KMS-11 (cell line): ENCODE results near the gene UBE2H.

Source experiments
- H2AFZ ChIP-seq: fragments of 200-600 bp; sonication (generic); 2 replicates; pipeline ENCODE4 v1.6.1; 2016; ENCODE audit warnings: antibody characterized with exemption, mixed run types, low read depth
- H3K27ac ChIP-seq: fragments of 200-600 bp; sonication (generic); 2 replicates; pipeline ENCODE4 v1.6.1; 2016; ENCODE audit warnings: mild to moderate bottlenecking, mixed run types
- H3K27me3 ChIP-seq: fragments of 200-600 bp; sonication (generic); 2 replicates; pipeline ENCODE4 v1.6.1; 2017; ENCODE audit warnings: mild to moderate bottlenecking, low read depth, mixed run types, moderate library complexity; ENCODE audit not compliant: insufficient read depth
- H3K36me3 ChIP-seq: fragments of 200-600 bp; sonication (generic); 2 replicates; pipeline ENCODE4 v1.6.1; 2017; ENCODE audit warnings: mild to moderate bottlenecking, mixed run types; ENCODE audit not compliant: insufficient read depth
- H3K4me1 ChIP-seq: fragments of 200-600 bp; sonication (generic); 2 replicates; pipeline ENCODE4 v1.6.1; 2016; ENCODE audit warnings: mild to moderate bottlenecking, low read depth, mixed run types; ENCODE audit not compliant: poor library complexity, severe bottlenecking
- H3K4me2 ChIP-seq: fragments of 200-600 bp; sonication (generic); 2 replicates; pipeline ENCODE4 v1.7.0; 2016; ENCODE audit warnings: mild to moderate bottlenecking, mixed run types
- H3K4me3 ChIP-seq: fragments of 200-600 bp; sonication (generic); IDR thresholded peaks from 2 replicates; pipeline ENCODE4 v1.6.1; 2017; ENCODE audit warnings: low read depth, low read length, mixed read lengths; ENCODE audit not compliant: insufficient read depth
- H3K79me2 ChIP-seq: fragments of 200-600 bp; sonication (generic); 2 replicates; pipeline ENCODE4 v1.6.1; 2016; ENCODE audit warnings: low read depth, mixed run types; ENCODE audit not compliant: insufficient read depth
- H3K9ac ChIP-seq: fragments of 200-600 bp; sonication (generic); 2 replicates; pipeline ENCODE4 v1.6.1; 2016; ENCODE audit warnings: mild to moderate bottlenecking, mixed run types
- H4K20me1 ChIP-seq: fragments of 200-600 bp; sonication (generic); 2 replicates; pipeline ENCODE4 v1.6.1; 2016; ENCODE audit warnings: mild to moderate bottlenecking, mixed run types; ENCODE audit not compliant: insufficient read depth
- CTCF ChIP-seq: fragments of 200-600 bp; sonication (generic); conservative IDR thresholded peaks from 2 replicates; pipeline ENCODE4 v1.6.1; 2017; ENCODE audit warnings: low read depth, mild to moderate bottlenecking, antibody characterized with exemption, low read length, moderate library complexity, mixed read lengths

UBE2H gene

GRCh38 chr7:129890090-129890489 is 62.7 kb downstream of the UBE2H start:
- Histone ChIP-seq H3K79me2 (peaks cover 30% of the 10 kb centered on the region; the same call in 1 of the 2 replicates), H3K9ac (no peak overlapping the region), H3K36me3 (no peaks in the 10 kb centered on the region), H3K4me2 (no peak overlapping the region), H3K27ac (no peak overlapping the region), H4K20me1 (no peaks in the 10 kb centered on the region), H2AFZ (no peak overlapping the region), H3K4me1 (no peaks in the 10 kb centered on the region), H3K27me3 (no peaks in the 10 kb centered on the region), H3K4me3 (no peak overlapping the region)
- no peak for TF ChIP-seq CTCF

DNA sequence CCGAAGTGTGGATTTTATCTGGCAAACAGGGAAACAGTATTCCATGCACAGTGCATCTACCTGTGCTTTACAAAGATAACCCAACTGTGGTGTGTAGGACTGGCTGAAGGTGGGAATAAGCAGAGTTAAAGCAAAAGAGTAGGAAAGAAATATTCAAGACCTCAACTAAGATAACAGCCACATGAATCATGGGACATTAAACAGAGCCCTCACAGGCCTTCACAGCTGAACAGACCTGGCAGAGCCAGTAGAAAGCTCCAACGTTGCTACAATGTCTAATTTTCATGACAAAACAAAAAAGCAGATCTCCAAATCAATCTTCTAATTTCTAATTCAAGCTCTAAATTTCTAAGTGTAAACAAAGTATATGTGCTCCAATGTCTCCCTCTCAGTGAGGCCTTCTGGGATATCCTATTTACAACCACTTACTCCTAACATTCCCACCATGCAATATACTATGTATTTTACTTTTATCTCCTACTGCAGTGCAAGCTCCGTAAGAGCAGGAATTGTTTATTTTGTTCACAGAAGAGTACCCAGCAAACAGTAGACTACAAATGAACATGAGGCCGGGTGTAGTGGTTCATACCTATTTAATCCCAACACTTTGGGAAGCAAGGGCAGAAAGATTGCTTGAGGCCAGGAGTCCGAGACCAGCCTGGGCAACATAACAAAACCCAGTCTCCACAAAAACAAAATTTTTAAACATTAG is 63.5 kb downstream of the UBE2H start:
- Histone ChIP-seq H3K79me2 (peaks cover 24% of the 10 kb centered on the region; the same call in 1 of the 2 replicates), H3K27me3 (no peaks in the 10 kb centered on the region), H3K4me3 (no peak overlapping the region), H3K4me2 (no peak overlapping the region), H4K20me1 (no peaks in the 10 kb centered on the region), H3K36me3 (no peaks in the 10 kb centered on the region), H3K9ac (no peak overlapping the region), H3K4me1 (no peaks in the 10 kb centered on the region), H2AFZ (no peak overlapping the region), H3K27ac (no peak overlapping the region)
- no peak for TF ChIP-seq CTCF

GRCh38 chr7:129887865-129888264 is 64.9 kb downstream of the UBE2H start:
- H2AFZ ChIP-seq = no peak overlapping the region
- no peak for TF ChIP-seq CTCF
- H3K4me2 ChIP-seq = no peak overlapping the region
- H3K36me3 ChIP-seq = no peaks in the 10 kb centered on the region
- H3K4me3 ChIP-seq = no peak overlapping the region
- H3K79me2 ChIP-seq = peaks cover 22% of the 10 kb centered on the region; the same call in 1 of the 2 replicates
- H3K27me3 ChIP-seq = no peaks in the 10 kb centered on the region
- H3K4me1 ChIP-seq = no peaks in the 10 kb centered on the region
- H3K9ac ChIP-seq = no peak overlapping the region
- no peaks in the 10 kb centered on the region for H4K20me1 ChIP-seq
- no peak overlapping the region for H3K27ac ChIP-seq

- Histone ChIP-seq H3K9ac (no peak overlapping the region), H3K79me2 (peaks cover 18% of the 10 kb centered on the region; the same call in 1 of the 2 replicates), H3K27ac (no peak overlapping the region), H3K4me2 (no peak overlapping the region), H3K36me3 (no peaks in the 10 kb centered on the region), H2AFZ (no peak overlapping the region), H3K4me3 (no peak overlapping the region), H3K27me3 (no peaks in the 10 kb centered on the region), H4K20me1 (no peaks in the 10 kb centered on the region), H3K4me1 (no peaks in the 10 kb centered on the region)
- no peak for TF ChIP-seq CTCF
Measured at GRCh38 chr7:129886818-129887186, 66.0 kb downstream of the UBE2H start.
